PC-9 (cell line): ENCODE data around the gene CES2.

Source experiments
- CTCF ChIP-seq: fragments of 200-600 bp; sonication (generic); conservative IDR thresholded peaks from 2 replicates; pipeline ENCODE4 v1.6.1; 2017; ENCODE audit warnings: mixed run types, antibody characterized with exemption, mild to moderate bottlenecking, moderate library complexity
- EZH2 ChIP-seq: fragments of 200-600 bp; sonication (generic); IDR thresholded peaks from 2 replicates; pipeline ENCODE4 v1.8.0; 2017; ENCODE audit warnings: antibody characterized with exemption, low read depth

- TF ChIP-seq CTCF (no peak), EZH2 (no peak)
Measured at GRCh38 chr16:66918803-66919568, 16.3 kb upstream of the CES2 start, which contains the start of gene CDH16.
